Germinal center (tissue), 1 donor: ENCODE measurements around the gene PAPPA.

Source experiments
- DNase-seq: peaks from one replicate; pipeline ENCODE4 v3.0.0; 2012; ENCODE audit warnings: mixed read lengths, low spot score

Gene PAPPA

DNA sequence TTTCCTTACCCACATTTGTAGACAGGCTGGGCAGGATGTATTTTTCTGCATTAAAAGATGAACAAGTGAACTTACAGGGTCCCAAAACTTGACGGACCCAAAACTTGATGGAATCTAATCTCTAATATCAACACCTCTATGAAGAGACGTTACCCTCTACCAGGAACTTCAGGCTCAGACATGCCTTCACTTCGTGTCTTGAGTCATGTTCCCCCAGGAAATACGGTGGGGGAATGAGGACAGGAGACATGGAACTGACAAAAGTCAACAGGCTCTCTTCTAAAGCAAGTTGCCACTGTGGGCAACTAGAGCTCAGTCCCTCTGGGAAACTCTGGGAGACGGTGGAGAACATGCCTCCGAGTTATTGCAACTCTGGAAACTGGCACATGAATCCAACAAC lies 196.1 kb downstream of the PAPPA start:
- no peak for DNase-seq

DNA sequence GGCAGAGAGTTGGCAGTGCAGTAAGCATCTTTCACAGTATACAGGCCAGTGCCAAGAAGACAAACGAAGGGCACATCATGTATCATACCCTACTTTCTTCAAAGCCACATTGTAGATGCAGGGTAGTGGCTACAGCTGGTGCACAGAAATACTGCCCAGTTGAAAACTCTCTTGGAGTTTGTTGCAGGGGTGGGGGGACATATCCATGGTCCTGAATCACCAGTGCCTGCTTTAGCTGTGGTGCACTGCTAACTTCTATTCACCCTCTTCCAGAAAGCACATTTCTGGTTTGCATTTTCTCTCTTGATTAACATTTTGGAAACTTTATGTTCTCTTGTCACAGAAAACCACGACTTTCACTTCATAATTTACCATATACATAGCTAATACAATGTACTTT lies 196.6 kb downstream of the PAPPA start:
- DNase-seq, result no peak

DNA sequence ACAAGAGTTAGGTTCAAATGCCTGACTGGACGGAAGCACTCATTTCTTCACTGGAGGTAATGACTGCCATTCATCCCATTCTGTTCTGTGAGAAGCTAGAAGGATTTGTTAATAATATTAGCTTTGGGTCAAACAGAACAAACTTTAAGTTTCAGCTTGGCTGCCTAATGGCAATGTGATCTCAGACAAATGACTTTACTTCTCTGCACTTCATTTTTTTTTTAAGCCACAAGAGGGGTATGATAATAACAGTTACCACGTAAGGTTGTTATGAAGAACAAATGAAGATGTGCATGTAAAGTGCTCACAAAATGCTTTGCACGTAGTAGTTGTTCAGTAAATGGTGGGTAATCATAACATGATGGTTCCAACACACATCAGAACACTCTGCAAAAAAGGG lies 199.4 kb downstream of the PAPPA start:
- no peak for DNase-seq

DNA sequence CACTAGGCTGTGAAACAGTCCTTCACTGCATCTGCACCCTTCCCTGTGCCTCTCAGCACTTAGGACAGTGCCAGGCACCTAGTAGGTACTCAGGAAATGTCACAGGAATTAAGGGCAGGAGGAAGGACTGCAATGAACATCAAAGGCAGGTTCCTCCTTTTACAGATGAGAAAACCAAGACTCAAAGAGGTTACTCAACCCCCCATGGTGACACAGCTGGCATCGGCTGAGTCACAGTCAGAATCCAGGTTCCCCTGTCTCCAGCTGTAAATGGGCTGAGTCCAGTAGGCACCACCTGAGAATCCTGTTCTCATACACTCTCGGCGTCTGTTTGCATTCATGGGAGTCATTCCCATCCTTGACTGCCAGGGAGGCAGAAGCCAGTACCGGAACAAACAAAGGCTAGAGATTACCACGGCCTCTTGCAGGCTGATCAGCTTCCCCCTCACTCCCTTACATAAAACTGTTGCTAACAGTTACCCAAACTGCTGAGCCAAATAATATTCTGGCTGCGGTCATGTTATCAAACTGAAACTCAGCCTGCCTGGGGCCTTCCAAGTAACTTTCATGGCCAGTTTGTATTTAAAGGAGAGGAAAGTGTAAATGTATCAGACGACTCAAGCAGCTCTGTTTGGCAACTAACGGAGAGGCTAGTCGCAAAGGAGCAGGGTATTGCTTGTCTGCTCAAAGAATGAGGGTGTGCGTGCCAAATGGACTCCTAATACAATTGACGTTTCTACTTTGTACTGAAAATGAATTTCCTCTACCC lies 201.7 kb downstream of the PAPPA start:
- no peak for DNase-seq

DNA sequence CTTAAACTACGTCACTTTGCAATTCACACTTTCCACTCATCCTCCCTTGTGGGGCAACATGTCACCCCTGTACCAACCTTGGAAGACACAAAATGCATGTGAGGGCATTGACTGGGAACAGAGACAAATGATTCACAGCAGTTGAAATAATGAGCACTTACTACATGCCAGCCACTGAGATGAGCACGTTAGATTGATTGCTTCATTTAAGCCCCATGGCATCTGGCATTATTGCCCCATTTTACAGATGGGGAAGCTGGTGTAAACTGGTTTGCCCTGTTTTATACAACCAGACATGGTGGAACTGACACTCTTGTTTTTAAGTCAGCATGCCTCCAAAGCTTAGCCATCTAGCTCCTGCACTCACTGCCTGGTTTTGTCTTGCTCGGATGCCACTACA lies 204.7 kb downstream of the PAPPA start:
- DNase-seq, result no peak

DNA sequence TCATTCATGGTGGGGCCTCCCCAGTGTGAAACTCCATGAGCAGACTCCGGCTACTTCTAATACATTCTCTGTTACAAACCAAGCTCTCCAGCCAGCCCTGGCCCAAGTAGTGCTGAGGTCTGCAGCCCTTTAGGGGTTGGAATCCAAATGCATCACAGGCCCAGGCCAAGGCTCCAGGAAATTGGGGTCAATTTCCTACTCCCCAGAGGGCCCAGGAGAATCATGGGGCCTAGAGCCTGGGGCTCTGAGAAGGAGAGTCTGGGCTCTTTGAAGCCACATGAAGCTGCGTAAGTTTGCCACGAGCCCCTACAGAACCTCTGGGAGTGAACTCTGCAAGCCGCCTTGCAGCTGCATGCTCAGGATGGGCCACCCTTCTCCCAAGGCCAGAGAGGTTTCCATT lies 206.4 kb downstream of the PAPPA start:
- no peak for DNase-seq

DNA sequence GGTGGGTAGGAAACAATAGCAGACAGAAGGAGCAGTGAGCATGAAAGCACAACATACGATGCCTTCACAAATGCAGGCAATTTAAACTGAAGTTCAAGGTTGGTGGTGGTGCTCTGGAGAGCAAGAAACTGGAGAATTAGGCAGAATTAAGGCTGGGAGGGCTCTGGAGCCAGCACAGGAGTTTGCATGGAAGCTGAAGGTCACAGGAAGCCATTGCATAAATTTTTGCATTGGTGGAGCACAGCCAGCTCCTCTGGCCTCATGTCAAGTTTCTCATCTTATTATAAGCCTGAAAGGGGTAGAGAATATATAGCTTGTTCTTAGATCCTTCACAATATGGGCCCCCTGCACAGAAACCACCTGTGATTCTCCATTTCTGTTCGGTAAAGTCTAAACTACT lies 207.4 kb downstream of the PAPPA start:
- no peak for DNase-seq

DNA sequence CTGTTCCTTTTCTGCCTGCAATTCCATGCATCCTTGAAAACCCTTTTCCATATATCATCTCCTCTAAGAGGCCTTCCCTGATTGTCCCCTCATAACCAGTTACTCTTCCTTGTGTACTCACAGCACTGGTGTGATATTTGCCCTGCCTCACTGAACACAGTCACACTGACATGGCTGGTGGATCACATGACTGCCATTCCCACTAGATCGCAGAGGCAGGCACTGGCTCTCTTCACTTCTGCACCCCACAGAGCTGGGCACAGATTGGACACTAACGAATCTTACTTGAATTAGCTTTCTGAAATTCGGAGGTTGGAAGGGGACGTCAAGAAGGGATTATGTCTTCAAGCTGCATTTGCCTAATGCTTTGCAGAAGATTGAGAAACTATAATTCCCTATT lies 208.0 kb downstream of the PAPPA start:
- DNase-seq, result no peak

DNA sequence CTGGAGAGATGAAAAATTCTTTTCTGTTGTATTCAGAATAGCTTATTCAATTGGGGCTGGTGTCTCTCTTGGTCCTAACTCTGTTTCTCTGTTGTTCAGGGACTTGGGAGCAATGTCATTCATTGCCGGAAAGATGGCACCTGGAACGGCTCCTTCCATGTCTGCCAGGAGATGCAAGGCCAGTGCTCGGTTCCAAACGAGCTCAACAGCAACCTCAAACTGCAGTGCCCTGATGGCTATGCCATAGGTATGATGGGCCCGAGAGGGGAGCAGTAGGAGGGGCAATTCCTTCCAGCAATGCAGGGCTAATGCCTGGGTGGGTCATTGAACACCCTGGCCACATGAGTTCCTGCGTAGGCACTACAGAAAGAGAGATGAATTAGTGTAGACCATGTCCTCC lies 208.9 kb downstream of the PAPPA start:
- no peak for DNase-seq

DNA sequence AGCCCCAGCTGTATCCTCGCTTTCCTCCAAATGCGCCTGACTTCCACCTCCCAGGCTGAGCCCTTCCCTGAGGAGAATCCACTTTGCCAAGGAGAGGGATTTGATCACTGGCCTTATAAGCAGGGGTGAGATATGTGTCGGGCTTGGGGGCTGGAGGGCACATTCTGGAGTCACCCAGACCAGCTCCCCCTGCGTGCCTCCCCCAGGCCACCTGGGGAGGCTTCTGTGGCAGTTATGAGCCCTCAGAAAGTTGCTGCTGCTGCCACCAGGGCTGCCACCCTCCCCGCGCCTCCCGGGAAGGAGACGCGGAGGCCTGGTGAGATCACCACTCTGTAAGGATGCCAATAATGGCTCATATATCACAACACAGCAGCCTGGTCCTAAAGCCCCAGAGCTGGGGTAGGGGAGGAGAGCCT lies 211.5 kb downstream of the PAPPA start:
- no peak for DNase-seq

DNA sequence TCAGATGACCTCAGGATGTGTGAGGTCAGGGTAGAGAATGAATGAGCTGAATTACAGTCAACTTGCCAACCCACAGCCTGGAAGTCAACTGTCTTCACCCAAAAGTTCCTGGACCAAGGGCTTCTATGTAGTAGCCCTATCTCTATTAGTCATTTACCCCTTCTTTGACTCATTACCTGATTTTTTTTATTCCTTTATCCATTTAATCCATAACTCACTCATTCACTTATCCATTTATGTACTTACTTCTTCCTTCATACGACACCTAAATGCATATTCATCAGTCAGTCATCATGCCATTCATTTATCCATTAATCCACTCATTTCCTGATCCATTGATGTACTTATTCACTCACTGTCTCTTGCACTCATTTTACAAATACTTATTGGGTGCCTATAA lies 212.7 kb downstream of the PAPPA start:
- DNase-seq, result no peak

DNA sequence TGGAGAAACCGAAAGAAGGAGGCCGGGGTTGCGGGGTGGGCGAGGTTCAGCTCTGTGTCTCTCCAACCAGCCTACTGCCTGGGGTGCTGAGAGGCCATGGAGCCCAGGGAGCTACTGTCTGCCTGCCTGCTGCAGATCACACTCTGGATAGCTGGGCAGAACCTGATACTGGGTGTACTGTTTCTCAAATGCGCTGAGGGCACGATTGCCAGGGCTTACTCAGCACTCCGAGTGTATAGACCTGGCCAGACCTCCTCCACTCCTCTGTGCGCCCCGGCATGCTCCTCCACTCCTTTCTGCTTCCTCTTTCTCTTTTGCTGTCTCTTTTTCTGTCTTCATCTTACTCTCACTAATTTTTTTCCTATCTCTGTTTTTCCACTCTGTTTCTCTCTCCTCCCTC lies 215.1 kb downstream of the PAPPA start:
- no peak for DNase-seq

DNA sequence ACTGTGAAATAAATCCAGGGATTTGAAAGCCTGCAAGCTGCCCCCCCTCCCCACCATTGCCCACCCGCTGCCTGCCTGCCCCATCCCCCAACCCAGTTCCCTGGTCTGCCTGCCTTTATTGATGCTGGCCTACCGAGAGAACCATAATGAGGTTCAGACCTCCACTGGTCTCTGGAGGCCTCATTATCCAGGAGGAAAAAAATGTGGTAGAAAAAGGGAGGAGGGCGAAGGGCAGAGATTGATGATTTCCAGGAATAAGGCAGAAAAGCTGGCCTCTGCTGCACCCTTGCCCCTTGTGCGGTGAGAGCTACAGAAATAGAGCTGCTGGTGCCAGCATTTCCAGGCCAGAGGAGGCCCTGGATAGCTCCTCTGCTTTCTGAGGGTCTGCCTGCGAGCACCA lies 216.1 kb downstream of the PAPPA start:
- DNase-seq, result no peak

DNA sequence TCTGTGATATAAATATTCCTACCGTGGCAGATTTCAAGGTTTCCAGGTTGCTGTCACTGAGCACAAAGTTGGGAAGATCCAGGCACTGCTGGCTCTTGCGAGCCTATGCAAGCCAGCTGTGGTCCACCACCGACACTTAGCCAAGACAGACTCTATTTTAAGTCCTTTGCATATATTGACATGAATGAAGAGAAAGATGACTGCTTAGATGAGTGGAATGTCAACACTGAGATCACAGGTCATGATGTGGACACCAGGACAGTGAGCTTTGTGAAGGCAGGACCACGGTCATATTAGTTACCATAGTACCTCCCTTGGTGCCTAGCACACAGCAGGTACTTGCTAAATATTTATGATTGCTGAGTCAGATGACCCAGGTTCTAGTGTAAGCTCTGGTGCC lies 217.0 kb downstream of the PAPPA start:
- no peak for DNase-seq

DNA sequence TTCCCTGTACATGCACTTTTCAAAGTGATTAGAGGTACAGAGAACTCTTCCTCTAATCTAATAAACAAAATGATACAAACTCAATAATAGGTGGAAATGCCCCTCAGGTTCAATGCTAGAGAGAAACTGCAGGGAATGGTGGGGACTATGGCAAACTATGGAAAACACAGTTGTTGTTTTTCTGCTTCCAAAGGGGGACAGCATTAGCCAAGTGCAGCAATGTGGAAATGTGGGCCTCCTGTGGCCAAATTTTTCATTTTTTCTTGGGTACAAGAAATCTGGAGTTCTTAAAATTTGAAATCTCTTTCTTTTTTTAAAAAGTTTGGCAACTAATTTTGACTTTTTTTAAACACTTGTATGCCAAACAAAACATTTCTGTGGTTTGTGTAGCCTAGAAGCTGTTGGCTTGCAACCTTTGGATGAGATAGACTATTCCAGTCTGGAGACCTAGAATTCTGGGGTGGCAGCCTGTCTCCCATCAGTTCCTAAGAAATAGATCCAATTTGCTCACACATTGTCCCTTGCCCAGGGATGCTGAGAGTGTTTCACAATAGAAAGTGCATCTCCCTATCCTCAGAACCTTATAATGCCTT lies 218.6 kb downstream of the PAPPA start:
- DNase-seq, result no peak

DNA sequence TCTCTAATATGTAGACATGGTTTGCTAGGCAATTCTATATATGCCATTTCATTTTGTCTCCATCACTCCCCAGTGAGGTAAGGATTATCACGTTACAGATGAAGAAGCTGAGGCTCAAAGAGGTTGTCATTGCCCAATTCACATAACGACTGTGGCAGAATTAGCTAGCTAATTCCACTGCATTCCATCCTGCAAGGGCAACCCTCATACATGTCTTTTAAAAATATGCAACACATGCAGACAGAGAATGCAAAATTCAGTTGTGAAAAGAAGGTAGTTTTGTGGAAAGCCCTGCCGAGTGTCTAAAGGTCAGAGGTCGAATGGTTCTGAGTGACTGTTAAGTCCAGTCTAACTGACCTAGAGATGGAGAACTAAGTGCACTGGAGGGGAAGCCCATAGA lies 219.2 kb downstream of the PAPPA start:
- no peak for DNase-seq

DNA sequence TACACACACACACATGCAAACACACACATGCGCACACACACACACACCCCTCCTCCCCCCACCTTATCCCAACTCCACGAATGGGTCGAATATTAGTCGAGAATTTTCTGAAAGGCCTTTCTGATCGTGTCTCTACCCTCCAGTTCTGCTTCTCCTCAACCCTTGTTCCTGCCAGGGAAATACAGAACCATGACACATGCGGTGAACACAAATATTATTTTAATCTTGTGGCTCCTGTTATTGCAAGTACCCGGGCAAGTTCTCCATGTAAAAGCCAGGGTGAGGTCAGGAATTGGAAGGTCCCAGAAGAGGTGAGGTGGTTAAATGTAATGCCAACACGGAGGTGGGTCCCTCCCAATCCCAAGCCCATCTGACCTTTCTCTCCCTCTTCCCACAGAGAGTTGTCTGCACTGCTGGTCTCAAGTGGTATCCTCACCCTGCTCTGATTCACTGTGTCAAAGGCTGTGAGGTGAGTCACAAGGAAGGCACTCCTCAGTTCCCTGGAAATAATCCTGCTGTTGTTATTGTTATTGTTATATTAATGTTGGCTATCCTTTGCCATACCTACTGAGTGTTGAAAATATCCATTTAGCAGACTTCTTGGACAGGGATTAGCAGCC lies 223.7 kb downstream of the PAPPA start:
- no peak for DNase-seq

DNA sequence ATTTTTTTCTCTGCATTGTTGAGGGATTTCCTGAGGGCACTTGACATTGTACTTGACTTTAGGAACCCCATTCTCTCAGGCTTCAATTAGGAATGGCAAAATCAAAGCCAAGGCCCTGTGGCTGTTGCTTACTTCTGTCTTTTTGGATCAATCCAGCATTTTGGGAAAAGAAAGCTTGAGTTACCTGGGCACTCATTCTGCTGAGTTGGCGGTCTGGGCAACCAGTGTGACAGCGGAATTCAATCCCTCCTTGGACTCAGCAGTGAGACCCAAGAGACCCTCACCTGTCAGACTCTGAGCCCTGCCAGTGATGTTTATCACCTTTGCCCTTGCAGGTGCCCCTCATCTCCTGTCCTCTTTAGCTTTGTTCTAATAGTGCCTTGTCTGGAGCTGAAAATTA lies 225.3 kb downstream of the PAPPA start:
- DNase-seq, result no peak

DNA sequence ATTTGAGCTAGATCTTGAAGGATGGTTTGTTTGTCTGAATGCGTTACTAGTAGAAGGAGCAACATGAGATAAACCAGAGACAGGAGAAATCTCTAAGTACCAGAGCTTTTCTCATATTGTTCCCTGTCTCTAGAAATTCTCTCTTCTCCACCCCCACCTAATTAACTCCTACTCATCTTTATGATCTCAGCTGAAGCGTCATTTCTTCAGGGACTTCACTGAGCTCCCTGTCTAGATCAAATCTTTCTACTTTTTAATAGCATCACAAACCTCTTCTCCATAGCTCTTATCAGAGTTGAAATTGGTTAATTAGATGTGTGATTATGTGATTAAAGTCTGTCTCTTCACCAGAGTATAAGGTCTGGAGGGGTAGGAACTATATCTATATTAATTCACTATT lies 226.2 kb downstream of the PAPPA start:
- DNase-seq, result no peak

DNA sequence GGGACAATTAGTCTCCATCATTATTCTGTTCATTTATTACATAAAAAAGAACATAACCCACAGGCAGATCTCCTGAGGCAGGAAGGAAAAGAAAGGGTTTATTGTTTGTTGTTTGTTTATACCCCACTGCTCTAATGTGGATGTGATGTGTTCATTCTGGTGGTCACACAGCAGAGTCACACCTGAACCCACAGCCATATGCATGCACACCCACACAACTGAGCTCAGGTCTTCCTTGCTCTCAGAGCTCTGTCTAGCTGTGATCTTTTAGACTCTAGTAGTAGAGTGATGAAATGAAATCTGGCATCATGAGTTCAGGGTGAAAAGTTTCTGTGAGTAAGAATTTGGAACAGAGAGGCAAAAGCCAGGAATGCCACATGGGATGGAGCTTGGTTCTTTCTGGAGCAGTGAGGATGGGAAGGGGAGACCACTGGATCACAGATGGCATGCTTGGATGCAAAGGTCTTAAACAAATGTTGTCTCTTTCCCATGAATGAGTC lies 227.0 kb downstream of the PAPPA start:
- DNase-seq, result no peak

DNA sequence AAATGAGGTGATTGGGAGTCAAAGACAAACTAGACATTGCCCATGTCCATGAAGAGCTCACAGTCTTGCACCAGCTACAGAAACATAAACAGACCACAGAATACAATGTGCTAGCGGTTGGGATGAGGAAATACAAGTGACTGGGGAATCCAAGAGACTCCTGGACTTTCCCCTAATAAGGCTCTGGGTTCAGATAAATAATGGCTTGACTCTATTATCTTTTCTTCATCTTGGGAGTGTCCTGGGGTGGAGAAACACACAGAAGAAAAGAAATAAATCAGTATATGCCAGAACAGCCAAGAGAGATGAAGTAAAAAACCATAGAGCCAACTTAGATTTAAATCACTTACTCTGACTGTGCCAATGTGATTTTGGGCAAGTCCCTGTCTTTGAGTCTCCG lies 227.8 kb downstream of the PAPPA start:
- no peak for DNase-seq

DNA sequence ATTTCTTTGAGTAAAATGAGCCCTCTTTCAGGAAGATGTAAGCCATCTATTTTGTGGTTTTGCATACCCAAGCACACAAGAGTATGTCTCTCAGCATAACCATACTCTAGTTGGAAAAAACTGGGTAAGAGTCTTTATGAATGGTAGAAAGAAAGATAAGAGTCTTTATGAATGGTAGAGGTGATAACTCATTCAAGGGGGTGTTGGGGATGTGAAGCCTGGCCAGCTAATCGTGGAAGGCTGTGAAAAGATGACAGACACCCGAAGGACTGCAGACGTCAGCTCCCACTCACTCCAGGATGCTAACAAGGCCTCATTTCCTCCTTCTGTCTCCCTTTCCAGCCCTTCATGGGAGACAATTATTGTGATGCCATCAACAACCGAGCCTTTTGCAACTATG lies 228.5 kb downstream of the PAPPA start:
- no peak for DNase-seq

DNA sequence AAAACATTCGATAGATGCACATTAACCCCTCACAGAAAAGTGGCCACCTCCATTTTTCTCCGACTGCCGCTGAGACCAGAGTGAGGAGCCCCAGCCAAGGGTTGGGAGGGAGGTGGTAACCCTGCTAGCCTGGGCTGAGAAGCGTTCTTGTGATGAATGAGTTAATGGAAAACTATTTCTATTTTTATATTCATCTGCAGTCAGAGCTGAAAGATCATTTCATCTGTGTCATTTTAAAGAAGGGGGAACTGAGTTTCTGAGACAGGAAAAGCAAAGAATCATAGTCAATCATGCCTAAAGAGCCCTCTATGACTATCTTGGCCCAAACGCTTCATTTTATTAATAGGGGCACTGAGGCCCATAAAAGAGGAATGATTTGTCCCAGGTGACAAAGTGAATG lies 229.5 kb downstream of the PAPPA start:
- DNase-seq, result no peak

DNA sequence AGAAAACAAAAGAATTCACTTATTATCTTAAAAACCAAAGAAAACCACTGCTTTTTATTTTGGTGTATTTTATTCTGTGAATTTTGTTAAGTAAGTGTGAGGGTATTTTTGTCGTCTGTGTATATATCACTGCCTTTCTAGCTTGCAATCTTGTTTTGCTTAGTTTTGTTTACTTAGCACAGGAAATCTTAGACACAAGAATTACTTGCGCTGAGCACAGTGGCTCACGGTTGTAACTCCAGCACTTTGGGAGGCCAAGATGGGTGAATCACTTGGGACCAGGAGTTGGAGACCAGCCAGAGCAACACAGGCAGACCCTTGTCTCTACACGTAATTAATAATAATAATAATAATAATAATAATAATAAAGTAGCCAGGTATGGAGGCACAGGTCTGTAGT lies 230.3 kb downstream of the PAPPA start:
- no peak for DNase-seq
